GM21528 (cell line): ENCODE results near the gene AURKAIP1.

Experiments used
- ATAC-seq: cut with Tn5 transposase; IDR thresholded peaks from one replicate; pipeline ENCODE4 v1.9.1; 2021; ENCODE audit warnings: mild to moderate bottlenecking, moderate library complexity; ENCODE audit not compliant: unreplicated experiment, low FRiP score

The AURKAIP1 gene

GRCh38 chr1:1349256-1350012 is 25.6 kb downstream of the AURKAIP1 start, which contains the start of gene DVL1:
TSS of gene DVL1 (minus strand) at chr1:1349418. CDS start at chr1:1349065, 353 bp downstream.
- ATAC-seq = peak; percentile 57

- ATAC-seq = peak; percentile 35
Observed at GRCh38 chr1:1348420-1349255, 26.4 kb downstream of the AURKAIP1 start.

- peak; percentile 1 for ATAC-seq
Observed at GRCh38 chr1:1347663-1348419, 27.2 kb downstream of the AURKAIP1 start.

GRCh38 chr1:1347026-1347595 is 27.9 kb downstream of the AURKAIP1 start:
- no peak for ATAC-seq

- ATAC-seq = no peak
Observed at GRCh38 chr1:1346501-1346890, 28.5 kb downstream of the AURKAIP1 start.

- no peak for ATAC-seq
Observed at GRCh38 chr1:1345860-1346500, 29.0 kb downstream of the AURKAIP1 start.

GRCh38 chr1:1345384-1345783 is 29.6 kb downstream of the AURKAIP1 start:
- ATAC-seq = no peak

GRCh38 chr1:1344655-1345361 is 30.2 kb downstream of the AURKAIP1 start:
- ATAC-seq = no peak

- no peak for ATAC-seq
Observed at GRCh38 chr1:1343811-1344421, 31.1 kb downstream of the AURKAIP1 start.

- no peak for ATAC-seq
Observed at GRCh38 chr1:1342584-1343115, 32.4 kb downstream of the AURKAIP1 start.

GRCh38 chr1:1342061-1342562 is 32.9 kb downstream of the AURKAIP1 start:
- no peak for ATAC-seq

- no peak for ATAC-seq
Observed at GRCh38 chr1:1341549-1342021, 33.4 kb downstream of the AURKAIP1 start.

GRCh38 chr1:1340791-1341548 is 34.0 kb downstream of the AURKAIP1 start:
- no peak for ATAC-seq

- no peak for ATAC-seq
Observed at GRCh38 chr1:1340185-1340584, 34.8 kb downstream of the AURKAIP1 start.

- no peak for ATAC-seq
Observed at GRCh38 chr1:1338278-1338677, 36.7 kb downstream of the AURKAIP1 start.

- ATAC-seq = no peak
Observed at GRCh38 chr1:1337793-1338147, 37.2 kb downstream of the AURKAIP1 start.

GRCh38 chr1:1336931-1337792 is 37.8 kb downstream of the AURKAIP1 start:
- ATAC-seq = no peak
